GM12892 (cell line): Measurements from ENCODE around the gene ELF5.

ENCODE experiments used
- POLR2A ChIP-seq: IDR thresholded peaks from 2 replicates; pipeline ENCODE4 v1.6.1; 2011; ENCODE audit warnings: low read depth, low read length, control low read depth
- POLR2AphosphoS5 ChIP-seq: IDR thresholded peaks from 2 replicates; pipeline ENCODE4 v1.6.1; 2011; ENCODE audit warnings: low read depth, low read length, control low read depth
- TAF1 ChIP-seq: IDR thresholded peaks from 2 replicates; pipeline ENCODE4 v1.6.1; 2011; ENCODE audit warnings: low read depth, mild to moderate bottlenecking, control low read depth, low read length, borderline replicate concordance

DNA sequence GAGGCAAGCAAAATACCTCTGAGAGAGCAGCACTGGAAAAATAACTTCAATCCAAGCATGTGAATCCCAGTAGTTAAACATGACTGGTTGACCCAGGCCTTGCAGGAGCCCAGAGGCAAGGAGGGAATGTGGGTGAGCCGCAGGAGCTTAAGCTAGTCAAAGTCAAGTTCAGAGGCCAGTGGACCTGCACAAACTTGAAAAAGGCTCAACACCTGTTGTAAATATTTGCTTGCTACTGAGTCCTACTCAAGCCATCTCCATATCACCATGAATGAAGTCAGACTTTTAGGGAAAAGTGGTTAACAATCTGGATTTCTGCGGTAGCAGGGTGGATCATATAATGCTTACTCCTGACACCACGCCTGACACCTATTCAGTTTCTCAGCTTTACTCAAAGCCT lies 79.7 kb downstream of the ELF5 start:
- no peak for TF ChIP-seq POLR2A
- no peak for TF ChIP-seq TAF1
- TF ChIP-seq POLR2AphosphoS5 = no peak
